IMR-90 (cell line): ENCODE measurements around the gene ZNF74. TPM values are rescaled to one million over a fixed set of nuclear protein-coding genes. Genes with fewer than 3 reads are reported as not detected.

Experiments used
- ATAC-seq: fragments of 200-7000 bp; cut with Tn5 transposase; 2 replicates; pipeline ENCODE4 v1.9.1; 2020; ENCODE audit warnings: low read depth, mild to moderate bottlenecking, moderate library complexity
- BruUV-seq: library from RNA; stranded (reverse); fragments of 400-500 nt; replicated peaks from 2 replicates; lab custom pipeline; 2021; lab: Mats Ljungman, UMichigan
- CTCF ChIA-PET: fragments of 300-600 bp; formaldehyde crosslinking; extraction: SDS; loops from one replicate; lab custom pipeline; 2021; ENCODE audit warnings: antibody characterized with exemption; lab: Yijun Ruan, JAX
- POLR2A ChIA-PET: fragments of 300-600 bp; sonication (Branson Sonifier 250); formaldehyde crosslinking; loops from one replicate; lab custom pipeline; 2022; ENCODE audit warnings: antibody characterized with exemption; ENCODE audit not compliant: unreplicated experiment; lab: Charles Lee
- DNase-seq: peaks from one replicate; pipeline ENCODE4 v3.0.0; 2013
- H2AFZ ChIP-seq: replicated peaks from 2 replicates; pipeline ENCODE3; 2013; ENCODE audit warnings: low read length, mild to moderate bottlenecking; ENCODE audit not compliant: poor library complexity
- H2AK5ac ChIP-seq: 2 replicates; pipeline ENCODE4 v1.6.1; 2013; ENCODE audit warnings: low read depth, low read length, inconsistent platforms
- H2AK9ac ChIP-seq: replicated peaks from 2 replicates; pipeline ENCODE3; 2013; ENCODE audit warnings: mild to moderate bottlenecking, low read depth, low read length, moderate library complexity; ENCODE audit not compliant: poor library complexity
- H2BK120ac ChIP-seq: 2 replicates; pipeline ENCODE4 v1.6.1; 2013; ENCODE audit warnings: low read depth, low read length, inconsistent platforms
- H2BK15ac ChIP-seq: 3 replicates; pipeline ENCODE4 v1.6.1; 2013; ENCODE audit warnings: low read depth, low read length, inconsistent platforms
- H2BK20ac ChIP-seq: 2 replicates; pipeline ENCODE4 v1.6.1; 2013; ENCODE audit warnings: low read depth, mild to moderate bottlenecking, inconsistent platforms, low read length, moderate library complexity
- H2BK5ac ChIP-seq: 2 replicates; pipeline ENCODE4 v1.6.1; 2013; ENCODE audit warnings: mild to moderate bottlenecking, low read depth, low read length, inconsistent platforms; ENCODE audit not compliant: poor library complexity, severe bottlenecking
- H3K14ac ChIP-seq: replicated peaks from 2 replicates; pipeline ENCODE4 v1.6.1; 2013; ENCODE audit warnings: low read depth, low read length, inconsistent platforms
- H3K18ac ChIP-seq: 2 replicates; pipeline ENCODE4 v1.6.1; 2013; ENCODE audit warnings: low read depth, low read length, control low read depth
- H3K23ac ChIP-seq: 2 replicates; pipeline ENCODE4 v1.6.1; 2013; ENCODE audit warnings: low read depth, low read length, inconsistent platforms
- H3K27ac ChIP-seq: 2 replicates; pipeline ENCODE4 v1.5.1; 2013; ENCODE audit warnings: mild to moderate bottlenecking, control low read depth, low read length; ENCODE audit not compliant: insufficient read depth
- H3K27me3 ChIP-seq: 2 replicates; pipeline ENCODE4 v1.6.1; 2013; ENCODE audit warnings: low read length; ENCODE audit not compliant: control insufficient read depth, insufficient read depth
- H3K36me3 ChIP-seq: 2 replicates; pipeline ENCODE4 v1.6.1; 2013; ENCODE audit warnings: low read length, mixed read lengths; ENCODE audit not compliant: control insufficient read depth, insufficient read depth
- H3K4ac ChIP-seq: 2 replicates; pipeline ENCODE4 v1.6.1; 2013; ENCODE audit warnings: low read depth, low read length, inconsistent platforms
- H3K4me1 ChIP-seq: 2 replicates; pipeline ENCODE4 v1.6.1; 2013; ENCODE audit warnings: low read length, mixed read lengths; ENCODE audit not compliant: control insufficient read depth, insufficient read depth
- H3K4me2 ChIP-seq: 2 replicates; pipeline ENCODE4 v1.6.1; 2013; ENCODE audit warnings: low read depth, mild to moderate bottlenecking, control low read depth, low read length, moderate library complexity
- H3K4me3 ChIP-seq: 2 replicates; pipeline ENCODE4 v1.5.1; 2013; ENCODE audit warnings: low read depth, mild to moderate bottlenecking, control low read depth, low read length, moderate library complexity; ENCODE audit not compliant: insufficient read depth
- H3K56ac ChIP-seq: 2 replicates; pipeline ENCODE4 v1.6.1; 2013; ENCODE audit warnings: low read length, inconsistent platforms; ENCODE audit not compliant: insufficient read depth; ENCODE audit errors: extremely low read depth
- H3K79me1 ChIP-seq, 2 experiments: 2 replicates each; pipeline ENCODE4 v1.6.1; 2013; ENCODE audit warnings: low read length in 2 of 2, inconsistent platforms in 1 of 2, low read depth in 1 of 2
- H3K9ac ChIP-seq: 2 replicates; pipeline ENCODE4 v1.6.1; 2013; ENCODE audit warnings: low read depth, low read length, control low read depth
- H3K9me1 ChIP-seq: 2 replicates; pipeline ENCODE4 v1.6.1; 2013; ENCODE audit warnings: low read length, inconsistent platforms; ENCODE audit not compliant: insufficient read depth
- H3K9me3 ChIP-seq: 2 replicates; pipeline ENCODE4 v1.6.1; 2013; ENCODE audit warnings: low read length; ENCODE audit not compliant: control insufficient read depth, insufficient read depth
- H4K20me1 ChIP-seq: 2 replicates; pipeline ENCODE4 v1.6.1; 2013; ENCODE audit warnings: low read length, inconsistent platforms; ENCODE audit not compliant: insufficient read depth
- H4K5ac ChIP-seq: 2 replicates; pipeline ENCODE4 v1.6.1; 2013; ENCODE audit warnings: mild to moderate bottlenecking, low read depth, low read length, control low read depth
- H4K8ac ChIP-seq, 2 experiments: 2 replicates each; pipeline ENCODE4 v1.6.1; 2013; ENCODE audit warnings: low read depth in 2 of 2, low read length in 2 of 2, control low read depth in 1 of 2, inconsistent platforms in 1 of 2
- H4K91ac ChIP-seq: 2 replicates; pipeline ENCODE4 v1.6.1; 2013; ENCODE audit warnings: low read depth, low read length, inconsistent platforms; ENCODE audit not compliant: insufficient read depth
- BHLHE40 ChIP-seq: fragments of 150-350 bp; IDR thresholded peaks from 2 replicates; pipeline ENCODE4 v1.6.1; 2016; ENCODE audit warnings: mild to moderate bottlenecking, low read depth, low read length
- CEBPB ChIP-seq: IDR thresholded peaks from 2 replicates; pipeline ENCODE4 v1.6.1; 2012; ENCODE audit warnings: low read depth, low read length, improper control_type of control experiment
- CHD1 ChIP-seq: IDR thresholded peaks from 2 replicates; pipeline ENCODE4 v1.6.1; 2012; ENCODE audit warnings: low read depth, low read length, improper control_type of control experiment
- CTCF ChIP-seq: conservative IDR thresholded peaks from 2 replicates; pipeline ENCODE4 v1.5.1; 2012; ENCODE audit warnings: mild to moderate bottlenecking, low read depth, low read length, improper control_type of control experiment
- ELK1 ChIP-seq: fragments of 150-350 bp; IDR thresholded peaks from 2 replicates; pipeline ENCODE4 v1.6.1; 2016; ENCODE audit warnings: low read depth, mild to moderate bottlenecking, low read length, moderate library complexity, borderline replicate concordance
- FOS ChIP-seq: fragments of 150-350 bp; IDR thresholded peaks from 2 replicates; pipeline ENCODE4 v1.6.1; 2016; ENCODE audit warnings: low read depth, low read length
- MAFK ChIP-seq: IDR thresholded peaks from 2 replicates; pipeline ENCODE4 v1.6.1; 2012; ENCODE audit warnings: low read depth, low read length, improper control_type of control experiment
- MAZ ChIP-seq: IDR thresholded peaks from 2 replicates; pipeline ENCODE4 v1.6.1; 2012; ENCODE audit warnings: low read depth, mild to moderate bottlenecking, low read length, improper control_type of control experiment, moderate library complexity, borderline replicate concordance
- MXI1 ChIP-seq: IDR thresholded peaks from 2 replicates; pipeline ENCODE4 v1.6.1; 2012; ENCODE audit warnings: low read depth, mild to moderate bottlenecking, low read length, moderate library complexity, borderline replicate concordance
- NFE2L2 ChIP-seq: fragments of 150-350 bp; IDR thresholded peaks from 2 replicates; pipeline ENCODE4 v1.6.1; 2016; ENCODE audit warnings: low read depth, mild to moderate bottlenecking, low read length
- POLR2A ChIP-seq: IDR thresholded peaks from 2 replicates; pipeline ENCODE4 v1.6.1; 2012; ENCODE audit warnings: mild to moderate bottlenecking, low read depth, low read length
- RAD21 ChIP-seq: IDR thresholded peaks from 2 replicates; pipeline ENCODE4 v1.6.1; 2012; ENCODE audit warnings: low read length, improper control_type of control experiment
- RCOR1 ChIP-seq: IDR thresholded peaks from 2 replicates; pipeline ENCODE4 v1.6.1; 2012; ENCODE audit warnings: mild to moderate bottlenecking, low read length, improper control_type of control experiment; ENCODE audit not compliant: insufficient replicate concordance
- RFX5 ChIP-seq: IDR thresholded peaks from 2 replicates; pipeline ENCODE4 v1.8.0; 2012; ENCODE audit warnings: low read depth, mild to moderate bottlenecking, low read length, moderate library complexity
- SMC3 ChIP-seq: fragments of 150-350 bp; IDR thresholded peaks from 2 replicates; pipeline ENCODE4 v1.6.1; 2016; ENCODE audit warnings: low read depth, mild to moderate bottlenecking, antibody characterized with exemption, low read length, moderate library complexity
- USF2 ChIP-seq: fragments of 150-350 bp; IDR thresholded peaks from 2 replicates; pipeline ENCODE4 v1.6.1; 2017; ENCODE audit warnings: mild to moderate bottlenecking, antibody characterized with exemption, low read length, low read depth
- WGBS, 2 experiments: methylation state at CpG; one replicate each; pipeline versions ENCODE4 v1.1.5 to v1.1.7; 2013; ENCODE audit warnings: missing lambda C conversion rate in 2 of 2; ENCODE audit not compliant: insufficient read length in 1 of 2; ENCODE audit errors: extremely low coverage in 2 of 2; 5-methylcytosine and 5-hydroxymethylcytosine counted together
- dilution Hi-C: fragments of 300-500 bp; cut with HindIII; formaldehyde crosslinking; loops from one replicate; pipeline ENCODE4 v1.14.3; 2018; ENCODE audit warnings: low sequenced_read_pairs; ENCODE audit not compliant: unreplicated experiment
- in situ Hi-C: fragments of 300-500 bp; cut with MboI; formaldehyde crosslinking; loops from 3 replicates; pipeline ENCODE4 v1.14.3; 2019; ENCODE audit warnings: low sequenced_read_pairs, inconsistent platforms, mixed read lengths
- intact Hi-C: fragments of 100-400 bp; cut with micrococcal nuclease; formaldehyde crosslinking; loops from 2 replicates; pipeline ENCODE4 v1.10.0; 2022
- polyA plus RNA-seq, 3 experiments: library from polyadenylated mRNA; depleted of rRNA; stranded (reverse); fragments of >200 nt; gene quantifications; 2 replicates each; pipeline ENCODE4 v1.2.3, GENCODE V29; 2012; ENCODE audit warnings: low replicate concordance in 1 of 3
- total RNA-seq: library from RNA; depleted of rRNA; stranded (reverse); fragments of >200 nt; gene quantifications from 2 replicates; pipeline ENCODE4 v1.2.3, GENCODE V29; 2012

The ZNF74 gene
- total and polyA plus RNA-seq, 2 of the 4 experiments (the other 2 are of a cell fraction) = 7.5 to 8.4 TPM

- ChIA-PET POLR2A (no interaction called here), CTCF (interaction anchor here (0.7 kb wide), 1 partner anchor 15 kb away, joined by 3 read pairs; no protein-coding TSS in a partner anchor)
- no peak overlapping the region for H3K4ac ChIP-seq
- no peaks in the 10 kb centered on the region for H4K20me1 ChIP-seq
- dilution Hi-C loops (no loop called here), in situ Hi-C loops (no loop called here), intact Hi-C loops (no loop called here)
- no peak overlapping the region for H3K56ac ChIP-seq
- ATAC-seq = no peak
- H4K5ac ChIP-seq = no peak overlapping the region
- H2AK5ac ChIP-seq = no peak overlapping the region
- TF ChIP-seq MXI1 (no peak), BHLHE40 (no peak), USF2 (no peak), CHD1 (no peak), FOS (no peak), MAFK (no peak), CEBPB (no peak), RCOR1 (no peak), SMC3 (no peak), CTCF (no peak), POLR2A (no peak), RAD21 (no peak), ELK1 (no peak), NFE2L2 (no peak), MAZ (no peak), RFX5 (no peak)
- H3K18ac ChIP-seq = no peak overlapping the region
- no peaks in the 10 kb centered on the region for H3K9me3 ChIP-seq
- H2BK5ac ChIP-seq = no peak overlapping the region
- no peaks in the 10 kb centered on the region for H3K4me1 ChIP-seq
- H3K14ac ChIP-seq = no peak overlapping the region
- H3K27ac ChIP-seq = no peak overlapping the region
- no peaks in the 10 kb centered on the region for H3K79me1 ChIP-seq
- H3K27me3 ChIP-seq = peaks cover 12% of the 10 kb centered on the region
- H2BK120ac ChIP-seq = no peak overlapping the region
- H4K8ac ChIP-seq = no peak overlapping the region
- H3K23ac ChIP-seq = no peak overlapping the region
- H2BK15ac ChIP-seq = no peak overlapping the region
- DNase-seq = no peak
- no peaks in the 10 kb centered on the region for H3K36me3 ChIP-seq
- no CpG with 5 or more reads among the region's 1 CpG for WGBS, 2 experiments
- H2AK9ac ChIP-seq = no peak overlapping the region
- BruUV-seq = no TSS peak
- H3K4me3 ChIP-seq = no peak overlapping the region
- no peaks in the 10 kb centered on the region for H3K9me1 ChIP-seq
- H2BK20ac ChIP-seq = no peak overlapping the region
- H2AFZ ChIP-seq = no peak overlapping the region
- no peak overlapping the region for H4K91ac ChIP-seq
- H3K9ac ChIP-seq = no peak overlapping the region
- H3K4me2 ChIP-seq = no peak overlapping the region
Observed at GRCh38 chr22:20380486-20380885, 13.5 kb upstream of the ZNF74 start.
